Measurements from ENCODE around the gene FXYD5.

DNA sequence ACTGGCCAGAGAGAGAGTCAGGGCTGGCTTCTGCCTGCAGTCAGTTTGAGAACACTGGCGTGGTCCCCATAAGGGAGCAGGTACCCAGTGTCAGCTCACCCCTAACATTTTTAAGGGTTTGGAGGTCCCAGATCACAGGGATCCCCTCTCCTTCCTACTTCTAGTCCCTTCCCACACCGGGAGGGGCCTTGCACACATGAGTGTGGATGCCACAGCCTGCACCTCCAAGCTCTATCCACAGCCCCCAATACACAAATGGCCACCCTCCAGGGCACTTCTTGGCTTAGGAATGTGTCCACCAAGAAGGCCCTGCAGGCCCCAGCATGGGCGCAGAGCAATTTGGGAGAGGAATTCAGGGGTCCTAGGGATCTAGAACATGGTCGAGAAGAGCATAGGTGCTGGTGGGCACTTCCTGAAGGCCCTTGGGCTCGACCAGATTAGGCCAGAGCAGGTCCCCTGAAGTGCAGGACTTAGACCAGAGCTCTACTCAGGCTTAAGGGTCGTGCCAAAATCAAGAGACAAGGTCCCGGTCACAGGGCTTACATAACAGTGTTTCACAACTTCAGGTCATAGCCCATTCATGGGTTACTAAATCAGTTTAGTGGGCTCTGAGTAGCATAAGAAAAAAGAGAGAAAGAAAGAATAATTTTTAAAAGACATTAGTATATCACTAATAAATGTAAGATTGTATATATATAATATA lies 16.0 kb downstream of the FXYD5 start:
- TF ChIP-seq, protein P1, sequence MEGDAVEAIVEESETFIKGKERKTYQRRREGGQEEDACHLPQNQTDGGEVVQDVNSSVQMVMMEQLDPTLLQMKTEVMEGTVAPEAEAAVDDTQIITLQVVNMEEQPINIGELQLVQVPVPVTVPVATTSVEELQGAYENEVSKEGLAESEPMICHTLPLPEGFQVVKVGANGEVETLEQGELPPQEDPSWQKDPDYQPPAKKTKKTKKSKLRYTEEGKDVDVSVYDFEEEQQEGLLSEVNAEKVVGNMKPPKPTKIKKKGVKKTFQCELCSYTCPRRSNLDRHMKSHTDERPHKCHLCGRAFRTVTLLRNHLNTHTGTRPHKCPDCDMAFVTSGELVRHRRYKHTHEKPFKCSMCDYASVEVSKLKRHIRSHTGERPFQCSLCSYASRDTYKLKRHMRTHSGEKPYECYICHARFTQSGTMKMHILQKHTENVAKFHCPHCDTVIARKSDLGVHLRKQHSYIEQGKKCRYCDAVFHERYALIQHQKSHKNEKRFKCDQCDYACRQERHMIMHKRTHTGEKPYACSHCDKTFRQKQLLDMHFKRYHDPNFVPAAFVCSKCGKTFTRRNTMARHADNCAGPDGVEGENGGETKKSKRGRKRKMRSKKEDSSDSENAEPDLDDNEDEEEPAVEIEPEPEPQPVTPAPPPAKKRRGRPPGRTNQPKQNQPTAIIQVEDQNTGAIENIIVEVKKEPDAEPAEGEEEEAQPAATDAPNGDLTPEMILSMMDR (IDR thresholded peaks at IDR 0.05; ENCODE audit: low read length): no peak
- no peak for TF ChIP-seq EZH2 (IDR thresholded peaks at IDR 0.05; ENCODE audit: borderline replicate concordance, low read length)

All from OCI-LY1 (cell line).